ENCODE measurements around the gene CTLA4.

CTLA4 gene

GRCh38 chr2:203914546-203915182 lies 47.1 kb downstream of the CTLA4 start:
- Histone ChIP-seq H3K9me3 (ENCODE audit: insufficient read depth, low read length) (no peaks in the 10 kb centered on the region), H3K4me1 (ENCODE audit: insufficient read depth, insufficient read length) (no peaks in the 10 kb centered on the region), H3K27me3 (ENCODE audit: insufficient read depth, insufficient read length) (no peaks in the 10 kb centered on the region), H3K4me3 (ENCODE audit: insufficient read length, low read depth) (no peak overlapping the region), H3K9ac (ENCODE audit: insufficient read length, low read depth) (no peak overlapping the region), H3K36me3 (ENCODE audit: insufficient read depth, insufficient read length, low read length) (no peaks in the 10 kb centered on the region)
- DNase-seq (ENCODE audit: low read depth, low spot score): no peak
- TF ChIP-seq YY1 (IDR thresholded peaks at IDR 0.05; ENCODE audit: insufficient read depth, insufficient read length) (no peak), SUZ12 (IDR thresholded peaks at IDR 0.05; ENCODE audit: extremely low read depth, insufficient read depth, insufficient read length) (no peak), ZNF274 (IDR thresholded peaks at IDR 0.05; ENCODE audit: low read depth, low read length) (no peak)

GRCh38 chr2:203915256-203915655 lies 47.7 kb downstream of the CTLA4 start:
- TF ChIP-seq YY1 (IDR thresholded peaks at IDR 0.05; ENCODE audit: insufficient read depth, insufficient read length): no peak
- no peak for TF ChIP-seq SUZ12 (IDR thresholded peaks at IDR 0.05; ENCODE audit: extremely low read depth, insufficient read depth, insufficient read length)
- no peak for TF ChIP-seq ZNF274 (IDR thresholded peaks at IDR 0.05; ENCODE audit: low read depth, low read length)

GRCh38 chr2:203916756-203917155 lies 49.2 kb downstream of the CTLA4 start:
- no peak overlapping the region for H3K9ac ChIP-seq (ENCODE audit: insufficient read length, low read depth)
- no peak for TF ChIP-seq ZNF274 (IDR thresholded peaks at IDR 0.05; ENCODE audit: low read depth, low read length)
- TF ChIP-seq YY1 (IDR thresholded peaks at IDR 0.05; ENCODE audit: insufficient read depth, insufficient read length): no peak
- TF ChIP-seq SUZ12 (IDR thresholded peaks at IDR 0.05; ENCODE audit: extremely low read depth, insufficient read depth, insufficient read length): no peak
- no peak for DNase-seq (ENCODE audit: low read depth, low spot score)
- no peaks in the 10 kb centered on the region for H3K9me3 ChIP-seq (ENCODE audit: insufficient read depth, low read length)
- no peak overlapping the region for H3K4me3 ChIP-seq (ENCODE audit: insufficient read length, low read depth)
- H3K4me1 ChIP-seq (ENCODE audit: insufficient read depth, insufficient read length): no peaks in the 10 kb centered on the region
- no peaks in the 10 kb centered on the region for H3K36me3 ChIP-seq (ENCODE audit: insufficient read depth, insufficient read length, low read length)
- no peaks in the 10 kb centered on the region for H3K27me3 ChIP-seq (ENCODE audit: insufficient read depth, insufficient read length)

More at GRCh38 chr2:203915256-203915655, 47.7 kb downstream of the CTLA4 start:
- no peak overlapping the region for H3K9ac ChIP-seq (ENCODE audit: insufficient read length, low read depth)
- H3K27me3 ChIP-seq (ENCODE audit: insufficient read depth, insufficient read length): no peaks in the 10 kb centered on the region
- no peak for DNase-seq (ENCODE audit: low read depth, low spot score)
- no peak overlapping the region for H3K4me3 ChIP-seq (ENCODE audit: insufficient read length, low read depth)
- no peaks in the 10 kb centered on the region for H3K36me3 ChIP-seq (ENCODE audit: insufficient read depth, insufficient read length, low read length)
- no peaks in the 10 kb centered on the region for H3K4me1 ChIP-seq (ENCODE audit: insufficient read depth, insufficient read length)
- no peaks in the 10 kb centered on the region for H3K9me3 ChIP-seq (ENCODE audit: insufficient read depth, low read length)

- Histone ChIP-seq H3K36me3 (ENCODE audit: insufficient read depth, insufficient read length, low read length) (no peaks in the 10 kb centered on the region), H3K9ac (ENCODE audit: insufficient read length, low read depth) (no peak overlapping the region), H3K27me3 (ENCODE audit: insufficient read depth, insufficient read length) (no peaks in the 10 kb centered on the region), H3K4me1 (ENCODE audit: insufficient read depth, insufficient read length) (no peaks in the 10 kb centered on the region), H3K9me3 (ENCODE audit: insufficient read depth, low read length) (no peaks in the 10 kb centered on the region), H3K4me3 (ENCODE audit: insufficient read length, low read depth) (no peak overlapping the region)
- no peak for TF ChIP-seq SUZ12 (IDR thresholded peaks at IDR 0.05; ENCODE audit: extremely low read depth, insufficient read depth, insufficient read length)
- no peak for TF ChIP-seq YY1 (IDR thresholded peaks at IDR 0.05; ENCODE audit: insufficient read depth, insufficient read length)
- no peak for TF ChIP-seq ZNF274 (IDR thresholded peaks at IDR 0.05; ENCODE audit: low read depth, low read length)
- DNase-seq (ENCODE audit: low read depth, low spot score): no peak
Observed at GRCh38 chr2:203918264-203918663, 50.7 kb downstream of the CTLA4 start.

GRCh38 chr2:203918839-203919238 lies 51.3 kb downstream of the CTLA4 start:
- Histone ChIP-seq H3K36me3 (ENCODE audit: insufficient read depth, insufficient read length, low read length) (no peaks in the 10 kb centered on the region), H3K4me3 (ENCODE audit: insufficient read length, low read depth) (no peak overlapping the region), H3K9ac (ENCODE audit: insufficient read length, low read depth) (no peak overlapping the region), H3K4me1 (ENCODE audit: insufficient read depth, insufficient read length) (no peaks in the 10 kb centered on the region), H3K9me3 (ENCODE audit: insufficient read depth, low read length) (no peaks in the 10 kb centered on the region), H3K27me3 (ENCODE audit: insufficient read depth, insufficient read length) (no peaks in the 10 kb centered on the region)
- TF ChIP-seq SUZ12 (IDR thresholded peaks at IDR 0.05; ENCODE audit: extremely low read depth, insufficient read depth, insufficient read length) (no peak), ZNF274 (IDR thresholded peaks at IDR 0.05; ENCODE audit: low read depth, low read length) (no peak), YY1 (IDR thresholded peaks at IDR 0.05; ENCODE audit: insufficient read depth, insufficient read length) (no peak)
- no peak for DNase-seq (ENCODE audit: low read depth, low spot score)
